ENCODE measurements around the gene ZNF546.
"Not testable (repeated sequence)": the region's sequence is repeated elsewhere in the genome, so short reads cannot be mapped to it uniquely, and the experiment has no call there.

ZNF546 gene

GRCh38 chr19:40026597-40026970 lies 29.7 kb downstream of the ZNF546 start:
- Histone ChIP-seq H3K27me3 (ENCODE audit: insufficient read depth, low read length) (no peaks in the 10 kb centered on the region), H3K27ac (ENCODE audit: low read length) (no peak overlapping the region), H3K9me3 (ENCODE audit: insufficient read depth, low read depth, low read length) (peaks cover 88% of the 10 kb centered on the region), H3K4me3 (ENCODE audit: low read length) (no peak overlapping the region), H3K36me3 (ENCODE audit: insufficient read depth, low read depth, low read length) (no peaks in the 10 kb centered on the region), H3K4me1 (ENCODE audit: insufficient read depth, low read length) (no peaks in the 10 kb centered on the region), H3K9ac (ENCODE audit: low read depth, low read length) (no peak overlapping the region)

- Histone ChIP-seq H3K4me1 (ENCODE audit: insufficient read depth, low read length) (no peaks in the 10 kb centered on the region), H3K4me3 (ENCODE audit: low read length) (no peak overlapping the region; the same call in 1 of the 2 replicates), H3K9me3 (ENCODE audit: insufficient read depth, low read depth, low read length) (peaks cover 83% of the 10 kb centered on the region)
Measured at GRCh38 chr19:40033989-40034560, 37.2 kb downstream of the ZNF546 start.

GRCh38 chr19:40035996-40036395 lies 39.1 kb downstream of the ZNF546 start:
- peaks cover 38% of the 10 kb centered on the region; the same call in 1 of the 2 replicates for H3K36me3 ChIP-seq (ENCODE audit: insufficient read depth, low read depth, low read length)
- no peak overlapping the region for H3K27ac ChIP-seq (ENCODE audit: low read length)
- H3K9me3 ChIP-seq (ENCODE audit: insufficient read depth, low read depth, low read length): peaks cover 65% of the 10 kb centered on the region
- no peak overlapping the region for H3K4me3 ChIP-seq (ENCODE audit: low read length)
- H3K9ac ChIP-seq (ENCODE audit: low read depth, low read length): no peak overlapping the region
- no peaks in the 10 kb centered on the region for H3K27me3 ChIP-seq (ENCODE audit: insufficient read depth, low read length)
- no peaks in the 10 kb centered on the region for H3K4me1 ChIP-seq (ENCODE audit: insufficient read depth, low read length)

More at GRCh38 chr19:40033989-40034560, 37.2 kb downstream of the ZNF546 start:
- peaks cover 38% of the 10 kb centered on the region; the same call in 1 of the 2 replicates for H3K36me3 ChIP-seq (ENCODE audit: insufficient read depth, low read depth, low read length)
- no peaks in the 10 kb centered on the region for H3K27me3 ChIP-seq (ENCODE audit: insufficient read depth, low read length)
- H3K27ac ChIP-seq (ENCODE audit: low read length): no peak overlapping the region
- H3K9ac ChIP-seq (ENCODE audit: low read depth, low read length): no peak overlapping the region

GRCh38 chr19:40038047-40038446 lies 41.2 kb downstream of the ZNF546 start:
- H3K27me3 ChIP-seq (ENCODE audit: insufficient read depth, low read length); H3K4me1 ChIP-seq (ENCODE audit: insufficient read depth, low read length); H3K27ac ChIP-seq (ENCODE audit: low read length); H3K4me3 ChIP-seq (ENCODE audit: low read length); H3K9ac ChIP-seq (ENCODE audit: low read depth, low read length): not testable (repeated sequence)
- Histone ChIP-seq H3K9me3 (ENCODE audit: insufficient read depth, low read depth, low read length) (peaks cover 46% of the 10 kb centered on the region), H3K36me3 (ENCODE audit: insufficient read depth, low read depth, low read length) (peaks cover 38% of the 10 kb centered on the region; the same call in 1 of the 2 replicates)

- H3K4me3 ChIP-seq (ENCODE audit: low read length); H3K9ac ChIP-seq (ENCODE audit: low read depth, low read length); H3K4me1 ChIP-seq (ENCODE audit: insufficient read depth, low read length); H3K27ac ChIP-seq (ENCODE audit: low read length); H3K27me3 ChIP-seq (ENCODE audit: insufficient read depth, low read length): not testable (repeated sequence)
- H3K36me3 ChIP-seq (ENCODE audit: insufficient read depth, low read depth, low read length): peaks cover 35% of the 10 kb centered on the region
- H3K9me3 ChIP-seq (ENCODE audit: insufficient read depth, low read depth, low read length): peaks cover 44% of the 10 kb centered on the region
Measured at GRCh38 chr19:40041718-40042117, 44.9 kb downstream of the ZNF546 start.

- H3K4me3 ChIP-seq (ENCODE audit: low read length): no peak overlapping the region
Measured at GRCh38 chr19:40053491-40053890, 56.6 kb downstream of the ZNF546 start.

GRCh38 chr19:40054632-40055031 lies 57.8 kb downstream of the ZNF546 start:
- Histone ChIP-seq H3K4me3 (ENCODE audit: low read length) (peak overlapping the region; percentile 96), H3K4me1 (ENCODE audit: insufficient read depth, low read length) (no peaks in the 10 kb centered on the region), H3K9ac (ENCODE audit: low read depth, low read length) (no peak overlapping the region), H3K27me3 (ENCODE audit: insufficient read depth, low read length) (no peaks in the 10 kb centered on the region), H3K9me3 (ENCODE audit: insufficient read depth, low read depth, low read length) (peaks cover 26% of the 10 kb centered on the region; the same call in 1 of the 2 replicates), H3K27ac (ENCODE audit: low read length) (no peak overlapping the region), H3K36me3 (ENCODE audit: insufficient read depth, low read depth, low read length) (no peaks in the 10 kb centered on the region)

More at GRCh38 chr19:40053491-40053890, 56.6 kb downstream of the ZNF546 start:
- Histone ChIP-seq H3K9ac (ENCODE audit: low read depth, low read length) (no peak overlapping the region), H3K27me3 (ENCODE audit: insufficient read depth, low read length) (no peaks in the 10 kb centered on the region), H3K27ac (ENCODE audit: low read length) (no peak overlapping the region), H3K9me3 (ENCODE audit: insufficient read depth, low read depth, low read length) (peaks cover 25% of the 10 kb centered on the region; the same call in 1 of the 2 replicates), H3K36me3 (ENCODE audit: insufficient read depth, low read depth, low read length) (peaks cover 5% of the 10 kb centered on the region; the same call in 1 of the 2 replicates), H3K4me1 (ENCODE audit: insufficient read depth, low read length) (no peaks in the 10 kb centered on the region)

GRCh38 chr19:40055049-40055448 lies 58.2 kb downstream of the ZNF546 start:
- H3K4me3 ChIP-seq (ENCODE audit: low read length): peak overlapping the region; percentile 96
- no peaks in the 10 kb centered on the region for H3K4me1 ChIP-seq (ENCODE audit: insufficient read depth, low read length)
- no peaks in the 10 kb centered on the region for H3K36me3 ChIP-seq (ENCODE audit: insufficient read depth, low read depth, low read length)
- peak overlapping the region; percentile 82; the same call in 1 of the 2 replicates for H3K9ac ChIP-seq (ENCODE audit: low read depth, low read length)
- H3K9me3 ChIP-seq (ENCODE audit: insufficient read depth, low read depth, low read length): peaks cover 29% of the 10 kb centered on the region; the same call in 1 of the 2 replicates
- no peaks in the 10 kb centered on the region for H3K27me3 ChIP-seq (ENCODE audit: insufficient read depth, low read length)
- no peak overlapping the region for H3K27ac ChIP-seq (ENCODE audit: low read length)

GRCh38 chr19:40055832-40056504 lies 59.1 kb downstream of the ZNF546 start, which contains the start of gene ZNF780B:
Gene ZNF780B, minus strand, starts transcription at chr19:40056231. Its CDS starts 5,899 bp downstream, at chr19:40050332.
- Histone ChIP-seq H3K4me1 (ENCODE audit: insufficient read depth, low read length) (no peaks in the 10 kb centered on the region), H3K27ac (ENCODE audit: low read length) (no peak within 1 kb of the TSS), H3K9ac (ENCODE audit: low read depth, low read length) (peak within 1 kb of the TSS; percentile 82), H3K36me3 (ENCODE audit: insufficient read depth, low read depth, low read length) (no peaks in the 10 kb centered on the region), H3K9me3 (ENCODE audit: insufficient read depth, low read depth, low read length) (peaks cover 26% of the 10 kb centered on the region; the same call in 1 of the 2 replicates), H3K27me3 (ENCODE audit: insufficient read depth, low read length) (no peaks in the 10 kb centered on the region), H3K4me3 (ENCODE audit: low read length) (peak within 1 kb of the TSS; percentile 96)

- Histone ChIP-seq H3K9ac (ENCODE audit: low read depth, low read length) (peak overlapping the region; percentile 82), H3K4me3 (ENCODE audit: low read length) (peak overlapping the region; percentile 96), H3K27ac (ENCODE audit: low read length) (no peak overlapping the region), H3K4me1 (ENCODE audit: insufficient read depth, low read length) (no peaks in the 10 kb centered on the region), H3K9me3 (ENCODE audit: insufficient read depth, low read depth, low read length) (peaks cover 29% of the 10 kb centered on the region; the same call in 1 of the 2 replicates), H3K27me3 (ENCODE audit: insufficient read depth, low read length) (no peaks in the 10 kb centered on the region), H3K36me3 (ENCODE audit: insufficient read depth, low read depth, low read length) (no peaks in the 10 kb centered on the region)
Measured at GRCh38 chr19:40056505-40056904, 59.6 kb downstream of the ZNF546 start.

GRCh38 chr19:40057166-40057565 lies 60.3 kb downstream of the ZNF546 start:
- Histone ChIP-seq H3K4me1 (ENCODE audit: insufficient read depth, low read length) (no peaks in the 10 kb centered on the region), H3K27me3 (ENCODE audit: insufficient read depth, low read length) (no peaks in the 10 kb centered on the region), H3K9ac (ENCODE audit: low read depth, low read length) (no peak overlapping the region), H3K9me3 (ENCODE audit: insufficient read depth, low read depth, low read length) (peaks cover 25% of the 10 kb centered on the region; the same call in 1 of the 2 replicates), H3K36me3 (ENCODE audit: insufficient read depth, low read depth, low read length) (no peaks in the 10 kb centered on the region), H3K27ac (ENCODE audit: low read length) (no peak overlapping the region), H3K4me3 (ENCODE audit: low read length) (no peak overlapping the region)

- H3K9ac ChIP-seq (ENCODE audit: low read depth, low read length): no peak overlapping the region
- H3K27me3 ChIP-seq (ENCODE audit: insufficient read depth, low read length): no peaks in the 10 kb centered on the region
- H3K36me3 ChIP-seq (ENCODE audit: insufficient read depth, low read depth, low read length): no peaks in the 10 kb centered on the region
- peaks cover 25% of the 10 kb centered on the region; the same call in 1 of the 2 replicates for H3K9me3 ChIP-seq (ENCODE audit: insufficient read depth, low read depth, low read length)
- no peak overlapping the region for H3K27ac ChIP-seq (ENCODE audit: low read length)
- no peak overlapping the region for H3K4me3 ChIP-seq (ENCODE audit: low read length)
- no peaks in the 10 kb centered on the region for H3K4me1 ChIP-seq (ENCODE audit: insufficient read depth, low read length)
Measured at GRCh38 chr19:40059624-40060023, 62.8 kb downstream of the ZNF546 start.
